NCI-H510A treated with DMSO at 0.1 percent for 48 hours (cell line): Measurements from ENCODE around the gene EIF3F.

Experiments used
- DNase-seq: peaks from one replicate; lab custom pipeline; 2025; lab: John Stamatoyannopoulos, UW

Gene EIF3F

GRCh38 chr11:8022876-8023275 lies 35.7 kb downstream of the EIF3F start:
- no peak for DNase-seq

- DNase-seq = no peak
These were observed 36.9 kb downstream of the EIF3F start for GRCh38 chr11:8023831-8024555.

GRCh38 chr11:8025123-8025522 lies 38.0 kb downstream of the EIF3F start:
- no peak for DNase-seq

GRCh38 chr11:8025816-8026215 lies 38.7 kb downstream of the EIF3F start:
- no peak for DNase-seq

- no peak for DNase-seq
These were observed 39.8 kb downstream of the EIF3F start for GRCh38 chr11:8026982-8027381.

- DNase-seq = no peak
These were observed 41.6 kb downstream of the EIF3F start for GRCh38 chr11:8028766-8029165.

- no peak for DNase-seq
These were observed 43.5 kb downstream of the EIF3F start for GRCh38 chr11:8030526-8031247.

GRCh38 chr11:8031248-8032115 lies 44.3 kb downstream of the EIF3F start:
- DNase-seq = no peak

GRCh38 chr11:8032122-8032521 lies 45.0 kb downstream of the EIF3F start:
- no peak for DNase-seq

GRCh38 chr11:8032576-8033304 lies 45.6 kb downstream of the EIF3F start:
- no peak for DNase-seq

GRCh38 chr11:8033305-8034105 lies 46.4 kb downstream of the EIF3F start:
- DNase-seq = peak; percentile 11

- no peak for DNase-seq
These were observed 47.0 kb downstream of the EIF3F start for GRCh38 chr11:8034106-8034585.

GRCh38 chr11:8034604-8035190 lies 47.6 kb downstream of the EIF3F start:
- DNase-seq = no peak

GRCh38 chr11:8035200-8035855 lies 48.2 kb downstream of the EIF3F start:
- DNase-seq = no peak

- DNase-seq = no peak
These were observed 49.1 kb downstream of the EIF3F start for GRCh38 chr11:8036002-8036802.

GRCh38 chr11:8036986-8037385 lies 49.8 kb downstream of the EIF3F start:
- DNase-seq = no peak

- no peak for DNase-seq
These were observed 51.3 kb downstream of the EIF3F start for GRCh38 chr11:8038393-8038792.

GRCh38 chr11:8038811-8039529 lies 51.8 kb downstream of the EIF3F start:
- DNase-seq = no peak
